HG03139 (cell line): ENCODE results near the gene SART1.
"Not testable (repeated sequence)": the region's sequence is repeated elsewhere in the genome, so short reads cannot be mapped to it uniquely, and the experiment has no call there.

Source experiments
- ATAC-seq: cut with Tn5 transposase; IDR thresholded peaks from one replicate; pipeline ENCODE4 v1.9.1; 2021; ENCODE audit not compliant: unreplicated experiment

Gene SART1

GRCh38 chr11:66014804-66015453 is 53.4 kb downstream of the SART1 start:
- no peak for ATAC-seq

DNA sequence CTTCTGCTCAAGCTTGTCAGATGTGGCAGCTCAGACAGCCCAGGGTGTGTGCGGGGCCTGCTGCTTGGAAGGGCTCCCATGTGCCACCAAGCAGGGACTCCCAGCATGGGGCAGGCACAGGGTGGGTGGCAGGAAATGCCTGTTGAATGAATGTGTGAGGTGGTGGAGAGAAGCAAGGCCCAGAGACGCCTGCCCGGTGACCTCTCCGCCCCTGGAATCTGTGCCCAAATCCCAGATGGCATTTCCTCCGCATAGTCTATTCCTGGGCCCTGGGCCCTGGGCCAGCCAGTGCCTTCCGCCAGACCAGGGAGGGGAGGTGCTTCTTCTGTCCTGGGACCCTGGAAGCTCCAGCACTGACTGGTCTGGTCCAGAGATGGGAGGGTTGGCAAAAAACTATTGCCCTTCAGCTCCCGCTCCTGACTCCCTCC is 53.9 kb downstream of the SART1 start:
- no peak for ATAC-seq

DNA sequence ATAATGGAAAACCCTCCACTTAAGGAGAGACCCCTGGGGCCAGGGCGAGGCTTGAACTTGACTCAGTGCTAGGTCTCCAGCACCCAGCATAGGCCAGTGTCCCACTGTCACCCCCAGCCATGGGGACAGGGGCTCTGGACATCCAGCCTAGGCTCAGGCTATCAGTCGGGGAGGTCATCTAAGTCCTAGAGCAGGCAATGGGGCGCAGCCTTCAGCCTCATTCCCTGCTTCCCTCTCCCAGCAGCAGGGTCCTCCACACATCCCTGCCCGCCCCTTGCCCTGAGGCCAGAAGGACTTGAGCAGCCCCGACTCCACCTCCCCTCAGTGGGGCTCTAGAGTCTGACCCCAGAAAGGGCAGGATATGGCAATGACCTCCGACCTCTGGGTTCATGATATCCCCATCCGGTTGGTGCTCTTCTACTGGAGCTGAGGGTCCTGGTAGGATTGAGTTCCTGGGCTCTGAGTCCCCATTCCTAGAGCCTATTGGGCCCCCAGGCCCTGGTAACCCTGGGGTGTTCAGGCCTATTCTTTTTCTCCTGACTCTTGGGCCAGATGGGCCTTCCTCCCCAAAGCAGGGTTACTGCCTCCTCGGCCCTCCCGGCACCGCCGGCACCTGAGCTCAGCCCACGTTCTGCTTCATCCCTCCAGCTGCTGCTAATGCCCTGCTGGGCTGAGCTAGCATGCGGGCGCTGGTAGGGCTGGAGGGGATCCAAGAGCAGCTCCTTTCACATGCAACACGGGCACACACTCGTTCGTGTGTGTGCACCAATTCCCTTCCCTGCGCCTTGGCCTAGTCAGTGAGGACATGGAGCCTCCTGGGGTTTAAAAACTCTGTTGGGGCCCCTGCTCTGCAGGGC is 54.6 kb downstream of the SART1 start:
- ATAC-seq: no peak

DNA sequence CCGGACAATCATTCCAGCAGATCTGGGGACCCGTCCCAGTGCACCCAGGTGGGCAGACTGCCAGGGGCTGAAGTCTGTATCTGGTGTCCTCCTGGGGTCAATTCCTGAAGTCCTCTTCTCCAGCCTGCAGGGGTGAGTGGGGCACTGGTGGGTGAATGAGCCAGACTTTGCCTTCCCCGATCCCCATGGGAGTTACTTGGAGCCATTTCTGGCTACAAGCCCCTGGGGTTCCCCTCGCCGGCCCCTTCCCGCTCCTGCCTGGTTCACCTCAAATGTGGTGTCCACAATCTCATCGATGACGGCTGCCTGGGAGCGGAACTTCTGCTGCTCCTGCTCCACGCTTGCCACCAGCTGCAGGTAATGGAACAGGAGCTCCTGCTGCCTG is 55.3 kb downstream of the SART1 start:
- no peak for ATAC-seq

GRCh38 chr11:66017321-66017720 is 55.8 kb downstream of the SART1 start:
- no peak for ATAC-seq

GRCh38 chr11:66020212-66020611 is 58.7 kb downstream of the SART1 start:
- no peak for ATAC-seq

DNA sequence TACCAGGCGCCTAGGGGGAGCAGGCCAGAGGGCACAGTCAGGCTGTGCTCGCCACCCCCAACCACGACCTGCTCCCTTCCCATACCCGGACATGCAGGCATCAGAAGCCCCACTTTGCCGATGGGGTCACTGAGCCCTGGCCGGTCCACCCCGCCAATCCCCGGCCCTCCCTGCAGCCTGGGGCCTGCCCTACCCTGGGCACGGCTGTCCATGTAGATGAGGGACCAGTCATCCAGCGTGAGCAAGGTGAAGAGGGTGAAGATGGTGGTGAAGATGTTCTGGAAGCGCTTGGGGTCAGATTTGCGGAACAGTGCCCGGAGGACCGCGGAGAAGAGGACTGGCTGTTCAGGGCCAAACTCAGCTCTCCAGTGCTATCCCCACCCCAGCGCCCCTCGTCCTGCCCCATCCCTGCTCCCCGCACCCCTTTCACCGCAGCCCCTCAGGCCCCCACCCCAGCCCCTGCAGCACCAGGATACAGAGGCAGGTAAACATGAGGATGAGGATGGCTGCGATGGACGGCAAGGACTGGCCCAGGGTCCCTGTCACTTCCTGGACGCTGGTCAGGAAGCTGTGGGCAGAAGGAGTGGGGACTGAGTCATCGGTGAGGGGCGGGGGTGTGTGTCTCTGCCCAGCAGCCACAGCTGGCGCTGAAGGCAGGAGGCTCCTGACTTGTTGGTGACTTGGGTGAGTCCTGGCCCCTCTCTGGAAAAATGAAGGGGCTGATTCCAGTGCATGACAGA is 59.3 kb downstream of the SART1 start:
- ATAC-seq: no peak

- no peak for ATAC-seq
These were observed 61.1 kb downstream of the SART1 start for GRCh38 chr11:66022401-66023185.

DNA sequence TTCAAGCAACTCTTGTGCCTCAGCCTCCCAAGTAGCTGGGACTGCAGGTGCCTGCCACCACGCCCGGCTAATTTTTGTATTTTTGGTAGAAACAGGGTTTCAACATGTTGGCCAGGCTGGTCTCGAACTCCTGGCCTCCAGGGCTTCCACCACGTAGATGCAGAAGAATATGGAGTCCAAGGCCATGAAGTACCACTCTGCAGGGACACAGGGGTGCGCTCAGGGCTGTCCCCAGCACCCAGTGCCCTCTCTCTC is 61.6 kb downstream of the SART1 start:
- not testable (repeated sequence) for ATAC-seq

DNA sequence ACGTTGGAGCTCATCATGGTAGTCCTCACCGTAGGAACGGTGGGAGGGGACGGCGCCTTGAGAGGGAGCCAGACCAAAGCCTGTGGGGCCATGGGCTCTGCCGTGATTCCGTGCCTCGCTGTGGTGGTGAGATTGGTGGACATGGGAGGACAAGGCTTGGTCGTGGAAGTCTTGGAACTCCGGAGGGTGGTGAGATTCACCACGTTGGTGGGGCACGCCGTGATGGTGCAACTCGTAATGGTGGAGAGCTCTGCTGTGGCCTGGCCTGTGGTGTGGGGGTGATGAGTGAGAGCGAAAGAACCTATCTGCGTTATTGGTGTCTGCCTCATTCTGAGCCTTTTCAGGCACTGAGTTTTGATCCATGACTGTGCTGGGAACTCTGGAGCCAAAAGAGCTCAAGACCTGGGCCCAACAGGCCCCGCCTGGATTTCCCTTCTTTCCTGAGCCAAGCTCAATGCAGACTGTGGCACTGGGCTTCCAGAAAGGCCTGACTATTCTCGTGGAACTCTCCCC is 64.5 kb downstream of the SART1 start, which contains the start of gene CATSPER1:
Gene CATSPER1 (minus strand): TSS at position 463 of the 513 bp plus-strand sequence. CDS start 100 bp downstream, at position 363.
- ATAC-seq: no peak
